Prostate gland (tissue), 2 donors: ENCODE data around the gene SKIC8. TPM values are rescaled to one million over a fixed set of nuclear protein-coding genes. Genes with fewer than 3 reads are reported as not detected.

Source experiments
- DNase-seq: peaks from one replicate; pipeline ENCODE4 v3.0.0-alpha.2; 2019; ENCODE audit warnings: low spot score
- H3K27ac ChIP-seq, 2 donors: fragments of 200-600 bp; sonication (generic); 2 replicates each; pipeline ENCODE4 v1.5.1; 2017 to 2019
- H3K27me3 ChIP-seq: fragments of 200-600 bp; sonication (generic); replicated peaks from 2 replicates; pipeline ENCODE4 v1.5.1; 2019; ENCODE audit not compliant: insufficient read depth
- H3K36me3 ChIP-seq, 2 donors: fragments of 200-600 bp; sonication (generic); 1 replicate in 1 of 2; 2 replicates in 1 of 2; pipeline versions ENCODE4 v1.5.1 to v1.8.1; 2017 to 2019
- H3K4me1 ChIP-seq: fragments of 200-600 bp; sonication (generic); replicated peaks from 2 replicates; pipeline ENCODE4 v1.5.1; 2019
- H3K4me3 ChIP-seq, 2 donors: fragments of 200-600 bp; sonication (generic); 2 replicates each; pipeline ENCODE4 v1.5.1; 2017 to 2019
- H3K9me3 ChIP-seq: fragments of 200-600 bp; sonication (generic); 2 replicates; pipeline ENCODE4 v1.5.1; 2017
- POLR2A ChIP-seq: fragments of 450-650 bp; IDR thresholded peaks from one replicate; pipeline ENCODE4 v1.6.1; 2016; ENCODE audit warnings: antibody characterized with exemption, mild to moderate bottlenecking
- POLR2AphosphoS5 ChIP-seq: sonication (generic); formaldehyde crosslinking; IDR thresholded peaks from one replicate; pipeline ENCODE4 v1.6.1; 2017; ENCODE audit warnings: antibody characterized with exemption
- WGBS: methylation state at CpG from one replicate; pipeline ENCODE4 v1.1.5; 2018; 5-methylcytosine and 5-hydroxymethylcytosine counted together
- intact Hi-C: fragments of 100-400 bp; cut with DNase I; formaldehyde crosslinking; loops from one replicate; pipeline ENCODE4 v1.14.2; 2022
- total RNA-seq, 2 donors: library from RNA; depleted of rRNA; stranded (reverse); fragments of >200 nt; gene quantifications; one replicate each; pipeline ENCODE4 v1.1.0, GENCODE V29; 2016
- TF ChIP-seq, protein P1 (sequence below), 4 experiments: fragments of 200-600 bp in 2 of 4; fragments of 450-650 bp in 2 of 4; sonication (generic) in 2 of 4; IDR thresholded peaks; 1 replicate in 3 of 4; 2 replicates in 1 of 4; pipeline ENCODE4 v1.5.1; 2016 to 2019; ENCODE audit warnings: antibody characterized with exemption in 4 of 4, mild to moderate bottlenecking in 2 of 4, moderate library complexity in 2 of 4

Gene SKIC8
- total RNA-seq, 2 donors from 2014 or later = 58.1 to 109 TPM

DNA sequence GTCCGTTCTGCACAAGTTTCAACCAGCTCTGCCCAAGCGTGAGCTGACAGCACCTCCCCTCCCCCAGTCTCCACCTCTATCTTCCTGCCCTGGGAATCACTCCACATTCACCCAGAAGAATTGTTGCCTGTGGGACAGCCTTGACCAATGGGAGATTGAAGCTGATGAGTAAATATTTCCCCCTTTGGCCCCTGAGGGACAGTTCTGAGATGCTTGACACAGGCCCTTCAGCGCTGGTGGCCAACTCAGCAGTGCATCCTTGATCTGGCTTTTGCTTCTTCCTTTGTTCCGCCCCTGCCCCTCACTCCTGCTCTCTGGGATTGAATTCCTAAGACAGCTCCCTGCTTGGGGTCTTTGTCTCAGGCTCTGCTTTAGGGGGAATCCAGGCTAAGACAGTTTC is 13.1 kb upstream of the SKIC8 start:
- Histone ChIP-seq H3K27ac (no peak overlapping the region), H3K4me1 (no peaks in the 10 kb centered on the region), H3K36me3 (no peaks in the 10 kb centered on the region), H3K9me3 (no peaks in the 10 kb centered on the region), H3K4me3 (no peak overlapping the region), H3K27me3 (no peaks in the 10 kb centered on the region)
- no peak for DNase-seq
- intact Hi-C loops = no loop called here
- WGBS = 81% methylated on average over 4 of the region's 4 CpGs
- no peak for TF ChIP-seq POLR2A
- TF ChIP-seq, protein P1, sequence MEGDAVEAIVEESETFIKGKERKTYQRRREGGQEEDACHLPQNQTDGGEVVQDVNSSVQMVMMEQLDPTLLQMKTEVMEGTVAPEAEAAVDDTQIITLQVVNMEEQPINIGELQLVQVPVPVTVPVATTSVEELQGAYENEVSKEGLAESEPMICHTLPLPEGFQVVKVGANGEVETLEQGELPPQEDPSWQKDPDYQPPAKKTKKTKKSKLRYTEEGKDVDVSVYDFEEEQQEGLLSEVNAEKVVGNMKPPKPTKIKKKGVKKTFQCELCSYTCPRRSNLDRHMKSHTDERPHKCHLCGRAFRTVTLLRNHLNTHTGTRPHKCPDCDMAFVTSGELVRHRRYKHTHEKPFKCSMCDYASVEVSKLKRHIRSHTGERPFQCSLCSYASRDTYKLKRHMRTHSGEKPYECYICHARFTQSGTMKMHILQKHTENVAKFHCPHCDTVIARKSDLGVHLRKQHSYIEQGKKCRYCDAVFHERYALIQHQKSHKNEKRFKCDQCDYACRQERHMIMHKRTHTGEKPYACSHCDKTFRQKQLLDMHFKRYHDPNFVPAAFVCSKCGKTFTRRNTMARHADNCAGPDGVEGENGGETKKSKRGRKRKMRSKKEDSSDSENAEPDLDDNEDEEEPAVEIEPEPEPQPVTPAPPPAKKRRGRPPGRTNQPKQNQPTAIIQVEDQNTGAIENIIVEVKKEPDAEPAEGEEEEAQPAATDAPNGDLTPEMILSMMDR (IDR thresholded peaks at IDR 0.05) = no peak
- no peak for TF ChIP-seq POLR2AphosphoS5

DNA sequence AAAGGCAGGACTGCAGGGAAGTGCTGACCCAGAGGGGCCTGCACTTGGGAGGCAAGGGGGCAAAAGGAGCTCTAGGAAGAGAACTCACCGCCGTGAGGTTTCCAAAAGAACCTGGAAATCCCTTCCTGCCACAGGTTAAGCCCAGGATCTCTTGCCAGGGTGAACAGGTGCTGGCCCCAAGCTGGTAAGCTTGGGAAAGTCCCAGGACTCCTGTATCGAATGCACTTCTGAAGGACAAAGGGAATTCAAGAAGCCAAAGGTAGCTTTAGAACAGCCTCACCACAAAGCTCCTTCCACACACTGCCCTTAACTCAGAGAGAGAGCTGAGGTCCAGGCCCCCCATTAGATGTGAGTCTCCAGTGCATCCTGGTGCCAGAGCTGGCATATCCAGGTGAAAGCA is 11.9 kb upstream of the SKIC8 start:
- no peaks in the 10 kb centered on the region for H3K36me3 ChIP-seq
- no peak overlapping the region for H3K27ac ChIP-seq
- no peak for DNase-seq
- intact Hi-C loops = no loop called here
- WGBS = 65% methylated on average over 3 of the region's 3 CpGs
- TF ChIP-seq POLR2AphosphoS5 (no peak), POLR2A (no peak)
- TF ChIP-seq, protein P1 (IDR thresholded peaks at IDR 0.05) = no peak
- no peak overlapping the region for H3K4me3 ChIP-seq
- H3K4me1 ChIP-seq = no peaks in the 10 kb centered on the region
- no peaks in the 10 kb centered on the region for H3K9me3 ChIP-seq
- no peaks in the 10 kb centered on the region for H3K27me3 ChIP-seq

DNA sequence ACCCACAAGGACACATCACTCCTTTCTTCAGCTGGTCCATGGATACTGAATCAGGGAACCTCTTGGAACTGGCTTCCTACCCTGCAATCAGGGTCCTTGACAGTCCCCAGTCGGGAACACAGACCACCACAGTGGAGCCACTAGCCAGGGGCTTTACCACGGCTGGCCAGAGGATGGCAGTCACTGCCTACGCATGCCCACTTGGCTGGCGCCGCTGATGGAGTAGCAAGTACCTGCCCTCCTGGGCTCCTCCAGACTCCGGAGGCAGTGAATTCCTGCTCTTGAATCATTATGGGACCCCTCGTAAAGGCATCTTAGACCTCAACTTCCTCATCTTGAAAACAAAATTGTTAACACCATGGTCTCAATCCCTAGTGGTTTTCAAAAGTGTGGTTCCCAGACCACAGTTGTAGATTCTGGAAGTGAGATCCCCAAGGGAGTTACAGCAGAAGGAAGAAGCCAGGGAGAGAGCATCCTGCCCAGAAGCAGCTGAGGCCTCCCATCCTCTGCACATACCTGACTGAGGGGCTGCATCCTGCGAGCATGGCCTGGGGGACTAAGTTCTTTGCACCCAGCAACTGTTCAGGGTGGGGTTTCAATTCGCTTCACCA is 9.1 kb upstream of the SKIC8 start:
- H3K9me3 ChIP-seq = no peaks in the 10 kb centered on the region
- no peaks in the 10 kb centered on the region for H3K36me3 ChIP-seq
- WGBS = 19% methylated on average over 9 of the region's 9 CpGs
- intact Hi-C loops = loop anchor here (5.0 to 10.0 kb wide), 2 partner anchors 114 to 176 kb away; no protein-coding TSS in a partner anchor
- no peak overlapping the region for H3K4me3 ChIP-seq
- DNase-seq = peak; percentile 71
- TF ChIP-seq POLR2AphosphoS5 = no peak
- TF ChIP-seq, protein P1 (IDR thresholded peaks at IDR 0.05) = peak; percentile 44 to 87 (median 76)
- TF ChIP-seq POLR2A = no peak
- no peaks in the 10 kb centered on the region for H3K4me1 ChIP-seq
- no peaks in the 10 kb centered on the region for H3K27me3 ChIP-seq
- no peak overlapping the region for H3K27ac ChIP-seq

DNA sequence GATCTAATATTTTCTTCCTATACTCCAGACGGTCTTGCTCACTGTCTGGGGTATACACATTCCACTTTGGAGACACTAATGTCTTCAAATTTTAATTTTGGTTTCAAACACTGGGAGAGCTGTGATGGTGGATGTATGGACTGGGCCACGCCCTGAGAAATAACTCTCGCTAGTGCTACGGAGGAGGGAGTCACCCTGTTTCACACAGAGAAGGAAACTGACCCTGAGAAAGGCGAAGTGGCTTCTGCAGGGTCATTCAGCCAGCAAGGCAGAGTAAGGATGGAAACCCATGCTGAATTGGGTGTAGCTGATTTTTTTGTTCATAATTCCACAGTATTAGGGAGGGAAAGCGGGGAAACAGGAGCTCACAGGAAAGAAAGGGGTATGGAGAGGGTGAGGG is 8.6 kb upstream of the SKIC8 start:
- Histone ChIP-seq H3K27me3 (no peaks in the 10 kb centered on the region), H3K4me1 (no peaks in the 10 kb centered on the region), H3K9me3 (no peaks in the 10 kb centered on the region), H3K36me3 (no peaks in the 10 kb centered on the region), H3K27ac (no peak overlapping the region), H3K4me3 (no peak overlapping the region)
- intact Hi-C loops = loop anchor here (5.0 to 10.0 kb wide), 2 partner anchors 114 to 177 kb away; no protein-coding TSS in a partner anchor
- TF ChIP-seq, protein P1 (IDR thresholded peaks at IDR 0.05) = no peak
- TF ChIP-seq POLR2A (no peak), POLR2AphosphoS5 (no peak)
- no peak for DNase-seq
- 59% methylated on average over 6 of the region's 6 CpGs for WGBS

DNA sequence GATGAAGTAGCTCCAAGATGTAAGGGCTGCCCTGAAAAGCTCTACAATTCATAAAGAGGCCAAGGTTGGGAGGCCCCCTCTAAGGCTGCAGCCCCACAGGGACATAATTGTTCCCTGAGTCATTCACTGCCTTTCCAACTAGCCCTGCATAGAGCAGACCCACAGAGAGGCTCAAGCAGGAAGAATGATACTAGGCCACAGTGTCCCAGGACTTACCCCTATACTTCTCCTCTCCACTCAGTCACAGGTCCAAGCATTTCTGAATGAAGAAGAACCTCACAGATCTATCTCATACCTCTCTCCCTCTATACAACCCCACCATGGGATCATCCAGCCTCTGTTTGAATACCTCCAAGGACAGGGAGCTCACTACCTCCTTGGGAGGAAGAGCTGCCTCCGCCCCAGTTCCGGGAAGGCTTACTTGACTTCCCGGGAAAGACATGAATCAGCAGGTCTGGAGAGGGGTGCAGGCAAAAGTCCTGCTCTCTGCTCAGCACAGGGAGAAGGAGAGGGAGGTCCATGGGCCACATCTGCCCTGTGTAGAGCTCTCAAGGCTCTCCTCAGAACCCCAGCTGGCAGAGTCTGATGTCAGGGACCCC is 6.9 kb upstream of the SKIC8 start:
- Histone ChIP-seq H3K9me3 (no peaks in the 10 kb centered on the region), H3K27me3 (no peaks in the 10 kb centered on the region), H3K36me3 (no peaks in the 10 kb centered on the region), H3K4me3 (no peak overlapping the region), H3K4me1 (no peaks in the 10 kb centered on the region), H3K27ac (no peak overlapping the region)
- TF ChIP-seq POLR2A (no peak), POLR2AphosphoS5 (no peak)
- TF ChIP-seq, protein P1 (IDR thresholded peaks at IDR 0.05) = no peak
- no peak for DNase-seq
- intact Hi-C loops = loop anchor here (5.0 to 10.0 kb wide), 2 partner anchors 116 to 179 kb away; no protein-coding TSS in a partner anchor
- WGBS = 73% methylated on average over 3 of the region's 3 CpGs
